HG02642 (cell line): ENCODE data around the gene JARID2.
"Not testable (repeated sequence)": the region's sequence is repeated elsewhere in the genome, so short reads cannot be mapped to it uniquely, and the experiment has no call there.

ENCODE experiments used
- ATAC-seq: cut with Tn5 transposase; IDR thresholded peaks from one replicate; pipeline ENCODE4 v1.9.1; 2021; ENCODE audit warnings: mild to moderate bottlenecking; ENCODE audit not compliant: unreplicated experiment, poor library complexity

The JARID2 gene

GRCh38 chr6:15304337-15305042 lies 58.6 kb downstream of the JARID2 start:
- no peak for ATAC-seq

- ATAC-seq, result peak; percentile 69
These were observed 59.6 kb downstream of the JARID2 start for GRCh38 chr6:15305496-15305895.

- ATAC-seq, result peak; percentile 15
These were observed 60.0 kb downstream of the JARID2 start for GRCh38 chr6:15305909-15306308.

- no peak for ATAC-seq
These were observed 62.8 kb downstream of the JARID2 start for GRCh38 chr6:15308435-15309213.

- no peak for ATAC-seq
These were observed 63.9 kb downstream of the JARID2 start for GRCh38 chr6:15309611-15310283.

GRCh38 chr6:15310680-15311079 lies 64.8 kb downstream of the JARID2 start:
- ATAC-seq, result no peak

- no peak for ATAC-seq
These were observed 66.6 kb downstream of the JARID2 start for GRCh38 chr6:15312500-15312899.

GRCh38 chr6:15313367-15313766 lies 67.5 kb downstream of the JARID2 start:
- peak; percentile 59 for ATAC-seq

GRCh38 chr6:15316754-15317153 lies 70.9 kb downstream of the JARID2 start:
- ATAC-seq, result no peak

GRCh38 chr6:15317251-15317650 lies 71.4 kb downstream of the JARID2 start:
- ATAC-seq, result no peak

- ATAC-seq, result no peak
These were observed 72.3 kb downstream of the JARID2 start for GRCh38 chr6:15317934-15318902.

GRCh38 chr6:15319677-15320076 lies 73.8 kb downstream of the JARID2 start:
- no peak for ATAC-seq

- ATAC-seq, result no peak
These were observed 74.8 kb downstream of the JARID2 start for GRCh38 chr6:15320693-15321092.

GRCh38 chr6:15322184-15322583 lies 76.3 kb downstream of the JARID2 start:
- ATAC-seq, result no peak

- no peak for ATAC-seq
These were observed 77.1 kb downstream of the JARID2 start for GRCh38 chr6:15322781-15323536.

- not testable (repeated sequence) for ATAC-seq
These were observed 77.7 kb downstream of the JARID2 start for GRCh38 chr6:15323611-15324010.

- ATAC-seq, result no peak
These were observed 78.6 kb downstream of the JARID2 start for GRCh38 chr6:15324427-15324985.

GRCh38 chr6:15325540-15325955 lies 79.7 kb downstream of the JARID2 start:
- ATAC-seq, result no peak

GRCh38 chr6:15326067-15326614 lies 80.3 kb downstream of the JARID2 start:
- no peak for ATAC-seq
